Measurements from ENCODE around the gene NDRG4. TPM values are rescaled to one million over a fixed set of nuclear protein-coding genes. Genes with fewer than 3 reads are reported as not detected.

The NDRG4 gene
- total and polyA plus RNA-seq, 9 donors = 1.6 to 10.5 (median 3.7) TPM

DNA sequence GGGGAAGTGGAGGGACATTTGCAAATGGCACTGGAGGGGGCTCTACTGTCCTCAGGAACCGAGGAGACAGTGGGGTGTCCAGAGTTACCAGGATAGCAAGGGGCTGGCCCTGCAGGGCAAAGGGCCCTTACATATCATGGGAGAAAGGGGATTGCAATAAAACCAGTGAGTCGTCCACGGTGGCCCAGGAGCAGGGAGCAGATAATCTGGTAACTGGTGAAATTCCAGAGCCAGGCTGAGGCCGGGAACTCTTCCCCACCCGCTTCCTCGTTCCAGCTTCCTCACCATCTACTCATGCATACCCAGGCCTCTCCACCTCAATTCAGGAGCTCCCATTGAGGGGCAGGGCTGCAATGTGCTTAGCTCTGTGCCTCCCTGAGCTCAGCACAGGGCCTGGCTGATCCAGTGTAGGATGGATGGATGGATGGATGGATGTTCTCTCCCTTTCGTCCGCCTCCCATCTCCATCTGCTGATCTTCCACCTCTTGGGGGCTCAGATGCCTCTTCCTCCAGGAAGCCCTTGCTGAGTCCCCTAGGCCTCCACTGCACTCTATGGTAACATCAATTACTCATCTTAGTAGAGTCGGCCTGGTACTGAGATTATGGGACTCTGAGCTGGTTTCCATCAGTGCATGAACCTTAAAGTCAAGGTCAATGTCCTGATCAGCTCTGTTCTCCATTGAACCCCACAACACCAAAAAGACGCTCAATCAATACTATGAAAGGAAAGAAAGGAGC is 41.2 kb upstream of the NDRG4 start:
- Histone ChIP-seq H3K9me3 (no peaks in the 10 kb centered on the region), H3K36me3 (no peaks in the 10 kb centered on the region), H3K4me1 (ENCODE audit: insufficient read depth) (no peaks in the 10 kb centered on the region), H3K4me3 (no peak overlapping the region), H3K27me3 (no peaks in the 10 kb centered on the region), H3K27ac (no peak overlapping the region)
- no peak for TF ChIP-seq POLR2A (IDR thresholded peaks at IDR 0.05)
- no peak for TF ChIP-seq EP300 (IDR thresholded peaks at IDR 0.05)
- TF ChIP-seq, protein P1, sequence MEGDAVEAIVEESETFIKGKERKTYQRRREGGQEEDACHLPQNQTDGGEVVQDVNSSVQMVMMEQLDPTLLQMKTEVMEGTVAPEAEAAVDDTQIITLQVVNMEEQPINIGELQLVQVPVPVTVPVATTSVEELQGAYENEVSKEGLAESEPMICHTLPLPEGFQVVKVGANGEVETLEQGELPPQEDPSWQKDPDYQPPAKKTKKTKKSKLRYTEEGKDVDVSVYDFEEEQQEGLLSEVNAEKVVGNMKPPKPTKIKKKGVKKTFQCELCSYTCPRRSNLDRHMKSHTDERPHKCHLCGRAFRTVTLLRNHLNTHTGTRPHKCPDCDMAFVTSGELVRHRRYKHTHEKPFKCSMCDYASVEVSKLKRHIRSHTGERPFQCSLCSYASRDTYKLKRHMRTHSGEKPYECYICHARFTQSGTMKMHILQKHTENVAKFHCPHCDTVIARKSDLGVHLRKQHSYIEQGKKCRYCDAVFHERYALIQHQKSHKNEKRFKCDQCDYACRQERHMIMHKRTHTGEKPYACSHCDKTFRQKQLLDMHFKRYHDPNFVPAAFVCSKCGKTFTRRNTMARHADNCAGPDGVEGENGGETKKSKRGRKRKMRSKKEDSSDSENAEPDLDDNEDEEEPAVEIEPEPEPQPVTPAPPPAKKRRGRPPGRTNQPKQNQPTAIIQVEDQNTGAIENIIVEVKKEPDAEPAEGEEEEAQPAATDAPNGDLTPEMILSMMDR (IDR thresholded peaks at IDR 0.05) = no peak
- intact Hi-C loops (cut with DNase I) = no loop called here
- no peak for DNase-seq
- 79 to 83% (median 82%) methylated on average over 10 of the region's 10 CpGs for WGBS, 3 donors

DNA sequence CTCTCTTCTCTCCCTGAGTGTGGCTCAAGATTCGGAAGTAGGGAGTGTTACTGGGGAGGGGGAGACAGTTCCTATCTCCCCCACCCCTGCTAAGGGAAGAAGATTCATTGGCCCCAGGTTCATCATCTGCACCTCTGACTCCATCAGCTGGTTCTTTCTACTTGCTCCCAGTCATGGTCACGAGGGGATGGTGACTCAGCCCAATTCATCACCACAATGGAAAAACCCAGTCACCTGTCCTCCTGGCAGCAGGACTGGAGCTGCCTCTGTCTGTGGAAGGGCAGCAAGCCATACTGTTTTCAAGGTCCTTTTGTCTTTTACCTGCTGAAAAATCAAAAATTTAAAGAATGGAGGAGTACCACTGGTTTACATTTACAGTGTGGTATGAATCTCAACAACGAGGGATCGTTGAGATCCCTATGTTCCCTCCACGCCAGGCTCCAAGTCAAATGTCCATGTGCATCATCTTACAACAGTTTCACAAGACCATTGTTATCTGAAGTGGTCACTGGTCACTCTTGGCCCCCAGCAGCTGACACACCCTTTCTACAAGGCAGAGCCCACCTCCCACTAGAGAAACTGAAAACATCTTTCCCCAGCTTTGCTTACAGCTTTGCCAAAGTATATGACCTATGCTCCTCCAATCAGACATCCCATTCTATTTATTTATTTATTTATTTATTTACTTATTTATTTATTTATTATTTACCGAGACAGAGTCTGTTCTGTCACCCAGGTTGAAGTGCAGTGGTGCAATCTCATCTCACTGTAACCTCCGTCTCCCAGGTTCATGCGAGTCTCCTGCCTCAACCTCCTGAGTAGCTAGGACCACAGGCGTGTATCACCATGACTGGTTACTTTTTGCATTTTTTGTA is 40.4 kb upstream of the NDRG4 start:
- Histone ChIP-seq H3K9me3 (no peaks in the 10 kb centered on the region), H3K36me3 (no peaks in the 10 kb centered on the region), H3K27ac (no peak overlapping the region), H3K4me3 (no peak overlapping the region), H3K27me3 (no peaks in the 10 kb centered on the region), H3K4me1 (ENCODE audit: insufficient read depth) (no peaks in the 10 kb centered on the region)
- 75 to 82% (median 76%) methylated on average over 9 of the region's 9 CpGs for WGBS, 3 donors
- intact Hi-C loops (cut with DNase I) = no loop called here
- TF ChIP-seq, protein P1 (IDR thresholded peaks at IDR 0.05) = no peak
- no peak for TF ChIP-seq POLR2A (IDR thresholded peaks at IDR 0.05)
- TF ChIP-seq EP300 (IDR thresholded peaks at IDR 0.05) = no peak
- no peak for DNase-seq

DNA sequence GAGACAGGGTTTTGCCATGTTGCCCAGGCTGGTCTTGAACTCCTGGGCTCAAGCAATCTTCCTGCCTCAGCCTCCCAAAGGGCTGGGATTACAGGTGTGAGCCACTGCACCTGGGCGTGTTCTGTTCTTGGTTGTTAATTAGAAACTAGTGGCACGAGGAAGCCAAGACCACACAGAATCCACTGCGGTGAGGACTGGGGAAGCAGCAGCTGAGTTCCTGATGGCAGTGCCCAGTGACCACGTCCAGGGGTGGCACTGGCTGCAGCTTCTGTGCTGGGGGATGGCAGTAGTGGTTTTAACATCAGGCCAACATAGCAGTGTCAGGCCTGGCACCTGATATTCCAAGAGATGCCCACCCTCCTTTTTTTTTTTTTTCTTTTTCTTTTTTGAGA is 39.7 kb upstream of the NDRG4 start:
- Histone ChIP-seq H3K4me1 (ENCODE audit: insufficient read depth) (no peaks in the 10 kb centered on the region), H3K9me3 (no peaks in the 10 kb centered on the region), H3K27me3 (no peaks in the 10 kb centered on the region), H3K27ac (no peak overlapping the region), H3K36me3 (no peaks in the 10 kb centered on the region), H3K4me3 (no peak overlapping the region)
- TF ChIP-seq POLR2A (IDR thresholded peaks at IDR 0.05) (no peak), EP300 (IDR thresholded peaks at IDR 0.05) (no peak)
- TF ChIP-seq, protein P1 (IDR thresholded peaks at IDR 0.05) = no peak
- WGBS, 3 donors = 71 to 91% (median 80%) methylated on average over 4 of the region's 4 CpGs
- intact Hi-C loops (cut with DNase I) = no loop called here
- no peak for DNase-seq

DNA sequence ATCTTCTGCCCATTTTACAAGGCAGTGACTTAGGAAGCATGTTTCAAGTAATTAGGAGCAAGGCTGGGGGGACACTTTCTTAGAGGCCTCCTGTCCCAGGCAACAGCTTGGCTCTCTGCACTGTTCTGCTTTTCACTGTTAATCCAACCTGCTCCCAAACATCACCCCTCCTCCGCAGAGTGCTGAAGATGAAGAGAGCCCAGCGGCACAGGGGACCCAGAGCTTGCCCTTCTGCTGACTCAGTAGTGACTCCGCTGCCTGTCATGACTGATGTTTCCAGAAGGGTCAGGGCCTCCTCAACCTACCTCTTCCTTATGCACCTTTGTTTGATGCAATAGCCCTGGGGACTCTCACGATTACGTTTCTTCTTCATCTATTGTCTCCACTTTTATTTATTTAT is 38.9 kb upstream of the NDRG4 start:
- TF ChIP-seq EP300 (IDR thresholded peaks at IDR 0.05) (no peak), POLR2A (IDR thresholded peaks at IDR 0.05) (no peak)
- TF ChIP-seq, protein P1 (IDR thresholded peaks at IDR 0.05) = no peak
- Histone ChIP-seq H3K27ac (no peak overlapping the region), H3K27me3 (no peaks in the 10 kb centered on the region), H3K4me1 (ENCODE audit: insufficient read depth) (no peaks in the 10 kb centered on the region), H3K9me3 (no peaks in the 10 kb centered on the region), H3K4me3 (no peak overlapping the region), H3K36me3 (no peaks in the 10 kb centered on the region)
- no peak for DNase-seq
- 54 to 65% (median 60%) methylated on average over 5 of the region's 5 CpGs for WGBS, 3 donors
- intact Hi-C loops (cut with DNase I) = no loop called here

Data from ovary (tissue), 9 donors.